AG10803 (cell line): ENCODE data around the gene PIGL.

ENCODE experiments used
- DNase-seq: peaks from one replicate; pipeline ENCODE4 v3.0.0; 2010; ENCODE audit warnings: low read depth
- H3K4me3 ChIP-seq: 2 replicates; pipeline ENCODE4 v1.5.1; 2011; ENCODE audit warnings: mild to moderate bottlenecking, low read length, control low read depth
- CTCF ChIP-seq: conservative IDR thresholded peaks from 2 replicates; pipeline ENCODE4 v1.5.1; 2011; ENCODE audit warnings: mild to moderate bottlenecking, low read length, control low read depth, inconsistent platforms

The PIGL gene

GRCh38 chr17:16251043-16251442, 34.0 kb downstream of the PIGL start:
- DNase-seq: no peak

DNA sequence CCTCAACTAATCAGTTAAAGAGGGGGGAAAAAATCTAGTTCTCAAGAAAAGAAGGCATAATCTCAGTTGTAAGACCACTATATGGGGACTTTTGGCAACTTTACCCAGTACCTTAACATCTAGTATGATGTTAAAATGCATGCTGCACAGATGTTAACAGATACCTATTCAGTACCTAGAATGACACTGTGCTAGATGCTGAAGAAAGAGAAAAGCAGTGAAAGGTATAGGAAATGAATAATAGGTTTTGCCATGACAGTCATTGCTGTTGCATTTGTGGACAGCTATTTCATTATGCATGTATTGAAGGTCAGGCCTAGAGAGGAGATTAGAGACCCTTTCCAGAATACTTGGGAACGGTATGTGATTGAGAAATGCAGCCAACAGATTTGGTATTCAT, 34.5 kb downstream of the PIGL start:
- no peak for TF ChIP-seq CTCF
- no peak overlapping the region for H3K4me3 ChIP-seq
- no peak for DNase-seq

More at GRCh38 chr17:16251043-16251442, 34.0 kb downstream of the PIGL start:
- no peak for TF ChIP-seq CTCF
- H3K4me3 ChIP-seq: no peak overlapping the region

GRCh38 chr17:16254773-16255400, 37.9 kb downstream of the PIGL start:
- no peak overlapping the region for H3K4me3 ChIP-seq
- no peak for TF ChIP-seq CTCF
- no peak for DNase-seq

DNA sequence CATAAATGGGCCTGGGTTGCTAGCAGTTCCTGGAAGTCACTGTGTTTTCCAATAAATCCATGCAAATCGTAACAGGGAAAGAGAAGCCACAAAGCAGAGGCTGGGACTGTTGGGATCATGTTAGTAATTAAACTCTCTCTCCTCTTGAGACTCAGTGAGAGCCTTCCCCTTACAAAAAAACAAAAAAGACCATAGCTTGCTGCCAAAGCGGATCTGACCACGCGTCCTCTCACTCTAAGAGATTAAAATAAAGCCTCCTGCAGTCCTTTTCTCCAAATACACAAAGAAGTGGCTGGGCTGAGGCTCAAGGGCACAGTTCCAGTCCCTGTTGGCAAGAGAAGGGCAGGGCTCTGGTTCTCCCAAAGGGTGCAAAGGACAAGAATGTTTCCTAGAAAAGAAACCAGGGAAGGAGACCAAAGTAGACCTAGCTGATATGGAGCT, 38.5 kb downstream of the PIGL start:
- TF ChIP-seq CTCF: no peak
- DNase-seq: peak; percentile 31
- H3K4me3 ChIP-seq: no peak overlapping the region

DNA sequence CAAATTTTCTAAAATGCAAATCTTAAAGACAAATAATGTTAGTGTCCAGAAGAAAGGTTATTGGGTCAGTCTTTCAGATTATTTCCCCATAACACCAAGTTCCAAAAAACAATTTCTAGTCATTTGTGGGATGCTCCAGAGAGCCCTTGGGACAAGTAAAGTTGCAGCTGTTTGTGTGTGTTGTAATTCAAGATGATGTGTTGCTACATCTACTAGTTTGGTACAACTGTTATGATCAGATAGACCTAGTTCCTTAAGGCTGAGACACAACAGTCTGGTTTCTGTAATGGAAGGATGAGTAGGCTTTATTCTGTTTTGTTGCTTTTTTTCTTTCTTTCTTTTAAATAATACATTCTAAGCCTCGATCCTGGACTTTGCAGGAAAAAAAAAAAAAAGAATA, 41.9 kb downstream of the PIGL start:
- H3K4me3 ChIP-seq: no peak overlapping the region
- TF ChIP-seq CTCF: no peak
- peak; percentile 70 for DNase-seq

DNA sequence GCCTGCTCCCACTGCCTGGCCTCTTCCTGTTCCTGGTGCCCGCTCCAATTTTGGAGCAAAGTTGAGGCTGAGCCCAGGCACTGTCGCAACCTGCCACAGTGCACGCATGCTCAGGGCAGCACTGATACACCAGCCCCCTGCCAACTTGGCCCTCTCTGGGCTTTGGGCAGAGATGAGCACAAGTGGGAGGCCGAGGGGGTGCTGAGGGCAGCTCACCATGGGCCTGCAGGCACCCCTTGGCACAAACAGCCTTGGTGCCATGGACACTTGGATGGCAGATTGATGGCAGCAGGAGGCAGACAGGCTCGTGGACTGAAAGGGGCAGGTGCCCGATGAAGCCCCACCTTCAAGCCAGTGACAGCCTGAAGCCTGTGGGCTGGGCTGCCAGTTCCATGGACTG, 42.9 kb downstream of the PIGL start:
- no peak overlapping the region for H3K4me3 ChIP-seq
- DNase-seq: no peak
- TF ChIP-seq CTCF: no peak

DNA sequence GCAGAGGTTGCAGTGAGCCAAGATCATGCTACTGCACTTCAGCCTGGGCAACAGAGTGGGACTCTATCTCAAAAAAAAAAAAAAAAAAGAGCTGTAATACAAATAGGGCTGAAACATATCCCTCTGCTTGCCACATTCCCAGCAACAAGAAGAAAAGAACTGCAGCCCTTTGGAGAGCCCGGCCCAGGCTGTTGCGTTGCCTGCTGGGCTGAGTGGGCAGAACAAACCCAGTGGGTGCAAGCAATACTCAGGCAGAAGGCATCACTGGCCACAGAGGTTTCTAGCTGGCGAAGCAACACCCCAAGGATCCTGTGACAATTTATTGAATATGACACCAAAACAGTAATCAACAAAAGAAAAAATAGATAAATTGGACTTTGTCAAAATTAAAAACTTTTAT, 44.0 kb downstream of the PIGL start:
- no peak for DNase-seq
- no peak for TF ChIP-seq CTCF
- H3K4me3 ChIP-seq: no peak overlapping the region
